ENCODE data around the gene HIVEP1. TPM values are rescaled to one million over a fixed set of nuclear protein-coding genes. Genes with fewer than 3 reads are reported as not detected.

Gene HIVEP1
- total RNA-seq, 1 donor, result 21.8 TPM

DNA sequence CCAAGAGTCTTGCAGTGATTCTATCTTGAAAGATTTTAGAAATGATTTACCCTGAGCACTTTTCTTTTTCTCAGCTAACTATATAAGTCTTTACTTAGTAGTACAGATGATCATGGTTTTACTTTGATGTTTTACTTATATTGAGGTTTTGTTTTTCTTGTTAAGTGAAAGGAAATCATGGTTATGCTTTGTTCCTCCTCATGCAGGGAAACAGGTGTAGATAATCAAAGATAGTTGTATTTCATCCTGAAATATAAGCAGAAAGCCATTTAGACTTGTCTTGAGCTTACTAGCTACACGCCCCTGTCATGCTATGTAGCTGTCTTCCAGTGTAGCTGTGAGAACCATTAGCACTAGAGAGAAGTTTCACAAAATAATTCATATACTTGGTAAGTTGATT, 113.9 kb downstream of the HIVEP1 start:
- TF ChIP-seq, protein P1, sequence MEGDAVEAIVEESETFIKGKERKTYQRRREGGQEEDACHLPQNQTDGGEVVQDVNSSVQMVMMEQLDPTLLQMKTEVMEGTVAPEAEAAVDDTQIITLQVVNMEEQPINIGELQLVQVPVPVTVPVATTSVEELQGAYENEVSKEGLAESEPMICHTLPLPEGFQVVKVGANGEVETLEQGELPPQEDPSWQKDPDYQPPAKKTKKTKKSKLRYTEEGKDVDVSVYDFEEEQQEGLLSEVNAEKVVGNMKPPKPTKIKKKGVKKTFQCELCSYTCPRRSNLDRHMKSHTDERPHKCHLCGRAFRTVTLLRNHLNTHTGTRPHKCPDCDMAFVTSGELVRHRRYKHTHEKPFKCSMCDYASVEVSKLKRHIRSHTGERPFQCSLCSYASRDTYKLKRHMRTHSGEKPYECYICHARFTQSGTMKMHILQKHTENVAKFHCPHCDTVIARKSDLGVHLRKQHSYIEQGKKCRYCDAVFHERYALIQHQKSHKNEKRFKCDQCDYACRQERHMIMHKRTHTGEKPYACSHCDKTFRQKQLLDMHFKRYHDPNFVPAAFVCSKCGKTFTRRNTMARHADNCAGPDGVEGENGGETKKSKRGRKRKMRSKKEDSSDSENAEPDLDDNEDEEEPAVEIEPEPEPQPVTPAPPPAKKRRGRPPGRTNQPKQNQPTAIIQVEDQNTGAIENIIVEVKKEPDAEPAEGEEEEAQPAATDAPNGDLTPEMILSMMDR (IDR thresholded peaks at IDR 0.05; ENCODE audit: insufficient read depth, low read length), result no peak
- DNase-seq (ENCODE audit: low read depth), result no peak
- H3K4me3 ChIP-seq (ENCODE audit: low read depth, low read length), result no peak overlapping the region

DNA sequence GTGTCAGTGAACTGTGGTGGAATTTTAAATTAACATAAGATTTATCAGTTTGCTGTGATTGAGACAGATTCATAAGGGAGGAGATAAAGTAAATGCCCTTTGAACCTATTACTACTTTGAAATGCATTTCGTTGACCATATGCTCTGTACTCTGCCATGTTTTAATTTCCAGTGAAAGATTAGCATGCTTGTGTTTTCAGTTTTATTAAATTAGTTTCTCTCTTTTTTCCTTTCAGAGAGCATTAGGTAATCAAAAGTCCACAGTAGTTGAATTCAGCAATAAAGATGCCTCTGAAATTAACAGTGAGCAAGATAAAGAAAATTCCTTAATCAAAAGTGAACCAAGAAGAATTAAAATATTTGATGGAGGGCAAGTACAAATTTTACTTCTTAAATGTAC, 117.4 kb downstream of the HIVEP1 start:
- H3K4me3 ChIP-seq (ENCODE audit: low read depth, low read length), result no peak overlapping the region
- DNase-seq (ENCODE audit: low read depth), result no peak
- TF ChIP-seq, protein P1 (IDR thresholded peaks at IDR 0.05; ENCODE audit: insufficient read depth, low read length), result no peak

DNA sequence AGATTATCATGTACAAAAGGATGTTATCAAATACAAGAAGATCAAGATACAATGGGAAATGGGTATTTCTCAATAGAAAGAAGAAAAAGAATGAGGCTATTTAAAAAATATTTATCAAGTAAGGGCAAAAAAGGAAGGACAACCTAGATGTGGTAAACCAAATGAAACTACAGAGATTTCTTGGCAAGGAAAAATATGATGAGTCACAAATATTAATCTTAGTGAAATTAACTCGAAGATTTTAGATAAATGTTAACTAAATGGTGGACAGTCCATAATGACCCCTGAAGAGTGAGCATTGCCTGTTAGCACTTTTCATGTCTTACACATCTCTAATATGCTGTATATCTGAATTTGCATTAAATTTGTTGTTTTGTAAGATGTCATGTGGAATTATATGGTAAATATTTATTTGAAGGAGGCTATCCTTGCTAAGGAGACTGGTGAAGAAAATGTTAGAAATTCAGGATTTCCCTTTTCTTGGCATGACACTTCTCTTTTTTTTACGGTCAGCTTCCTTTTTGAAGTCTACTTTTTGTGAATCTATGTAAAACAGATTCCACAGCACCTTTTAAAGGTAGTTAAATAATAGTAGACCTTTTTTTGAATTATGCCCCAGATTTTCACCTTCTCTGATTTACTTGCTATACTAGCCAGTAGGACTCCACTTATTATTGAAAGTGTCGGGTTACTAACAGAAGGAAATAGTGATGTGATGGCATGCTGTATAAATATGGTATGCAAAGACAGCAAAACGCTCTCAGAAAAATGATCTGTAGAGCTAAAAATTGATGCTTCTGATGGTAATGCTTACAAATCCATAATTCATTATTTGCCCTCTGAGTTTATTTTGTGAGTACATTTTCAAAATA, 120.5 kb downstream of the HIVEP1 start:
- peak; percentile 37 for DNase-seq (ENCODE audit: low read depth)
- H3K4me3 ChIP-seq (ENCODE audit: low read depth, low read length), result no peak overlapping the region

DNA sequence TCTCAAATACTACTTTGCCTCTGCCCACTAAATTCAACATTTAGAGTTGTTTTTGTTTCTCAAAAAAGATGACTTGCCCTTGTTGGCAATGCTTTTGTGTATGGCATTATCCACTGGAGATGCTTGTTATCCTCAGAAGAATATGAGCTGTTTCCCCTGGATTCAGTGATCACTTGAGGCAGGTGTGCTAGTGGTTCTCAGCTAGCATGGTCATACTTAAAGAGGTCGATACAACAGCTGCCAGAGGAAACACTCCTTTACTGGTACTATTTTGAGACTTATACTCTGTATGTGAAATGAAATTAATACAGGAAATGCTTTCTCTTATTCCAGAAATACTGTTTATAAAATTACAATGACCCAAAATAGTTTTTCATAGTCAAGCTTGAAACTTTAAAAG, 122.5 kb downstream of the HIVEP1 start:
- no peak for DNase-seq (ENCODE audit: low read depth)
- H3K4me3 ChIP-seq (ENCODE audit: low read depth, low read length), result no peak overlapping the region
- TF ChIP-seq, protein P1 (IDR thresholded peaks at IDR 0.05; ENCODE audit: insufficient read depth, low read length), result no peak

More for the DNA sequence above, 120.5 kb downstream of the HIVEP1 start:
- TF ChIP-seq, protein P1 (IDR thresholded peaks at IDR 0.05; ENCODE audit: insufficient read depth, low read length), result no peak

DNA sequence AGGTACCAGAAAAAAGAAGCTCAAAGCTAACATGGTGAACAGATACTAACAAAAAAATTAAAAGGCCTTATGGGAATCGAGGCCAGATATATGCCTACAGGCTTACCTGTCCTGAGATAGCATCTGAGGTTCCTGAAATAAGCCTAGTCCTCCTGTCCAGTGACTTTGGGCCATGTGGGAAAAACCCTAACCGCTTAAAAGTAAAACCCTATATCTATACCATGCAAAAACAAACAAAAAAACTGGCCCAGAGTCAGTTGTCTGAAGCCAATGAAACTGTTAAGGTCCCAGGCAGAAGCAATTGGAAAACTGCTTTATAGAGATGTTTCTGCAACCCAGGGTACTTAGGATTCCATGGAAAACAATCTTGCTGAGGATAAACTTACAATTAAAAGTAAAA, 122.9 kb downstream of the HIVEP1 start:
- DNase-seq (ENCODE audit: low read depth), result no peak
- TF ChIP-seq, protein P1 (IDR thresholded peaks at IDR 0.05; ENCODE audit: insufficient read depth, low read length), result no peak

DNA sequence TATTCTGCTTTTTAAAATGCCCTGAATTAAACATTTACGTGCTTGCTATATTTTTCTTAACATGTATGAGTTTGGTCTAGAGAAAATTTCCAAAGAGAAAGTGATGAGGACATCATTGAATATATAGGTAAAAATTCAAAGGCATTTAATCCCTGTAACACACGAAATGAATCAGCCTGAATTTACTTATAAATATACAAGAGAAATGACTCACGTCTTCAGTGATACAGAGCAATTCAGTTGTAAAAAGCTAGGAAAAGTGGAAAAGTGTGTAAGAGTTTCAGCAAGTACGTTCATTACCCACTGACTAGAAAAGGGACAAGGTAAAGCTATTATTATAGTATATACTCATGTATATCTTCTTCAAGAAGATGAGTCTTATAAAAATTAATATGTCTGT, 124.8 kb downstream of the HIVEP1 start:
- peak; percentile 49 for DNase-seq (ENCODE audit: low read depth)
- TF ChIP-seq, protein P1 (IDR thresholded peaks at IDR 0.05; ENCODE audit: insufficient read depth, low read length), result no peak
- H3K4me3 ChIP-seq (ENCODE audit: low read depth, low read length), result no peak overlapping the region

More for the DNA sequence above, 122.9 kb downstream of the HIVEP1 start:
- no peak overlapping the region for H3K4me3 ChIP-seq (ENCODE audit: low read depth, low read length)
